Neural cell (in vitro differentiated cells): ENCODE results near the gene TEX14.

ENCODE experiments used
- CTCF ChIP-seq: fragments of 450-650 bp; IDR thresholded peaks from 2 replicates; pipeline ENCODE4 v1.5.1; 2014; ENCODE audit warnings: antibody characterized with exemption, mild to moderate bottlenecking, moderate library complexity; ENCODE audit not compliant: poor library complexity, severe bottlenecking
- EP300 ChIP-seq: fragments of 450-650 bp; conservative IDR thresholded peaks from 2 replicates; pipeline ENCODE4 v1.6.1; 2014; ENCODE audit warnings: antibody characterized with exemption, mild to moderate bottlenecking, moderate library complexity; ENCODE audit not compliant: poor library complexity, severe bottlenecking
- POLR2AphosphoS5 ChIP-seq: IDR thresholded peaks from 2 replicates; pipeline ENCODE4 v1.6.1; 2012

- TF ChIP-seq POLR2AphosphoS5 (no peak), CTCF (no peak), EP300 (no peak)
Observed at GRCh38 chr17:58680038-58680369, 11.8 kb downstream of the TEX14 start.
